ENCODE measurements around the gene RPE.

RPE gene

DNA sequence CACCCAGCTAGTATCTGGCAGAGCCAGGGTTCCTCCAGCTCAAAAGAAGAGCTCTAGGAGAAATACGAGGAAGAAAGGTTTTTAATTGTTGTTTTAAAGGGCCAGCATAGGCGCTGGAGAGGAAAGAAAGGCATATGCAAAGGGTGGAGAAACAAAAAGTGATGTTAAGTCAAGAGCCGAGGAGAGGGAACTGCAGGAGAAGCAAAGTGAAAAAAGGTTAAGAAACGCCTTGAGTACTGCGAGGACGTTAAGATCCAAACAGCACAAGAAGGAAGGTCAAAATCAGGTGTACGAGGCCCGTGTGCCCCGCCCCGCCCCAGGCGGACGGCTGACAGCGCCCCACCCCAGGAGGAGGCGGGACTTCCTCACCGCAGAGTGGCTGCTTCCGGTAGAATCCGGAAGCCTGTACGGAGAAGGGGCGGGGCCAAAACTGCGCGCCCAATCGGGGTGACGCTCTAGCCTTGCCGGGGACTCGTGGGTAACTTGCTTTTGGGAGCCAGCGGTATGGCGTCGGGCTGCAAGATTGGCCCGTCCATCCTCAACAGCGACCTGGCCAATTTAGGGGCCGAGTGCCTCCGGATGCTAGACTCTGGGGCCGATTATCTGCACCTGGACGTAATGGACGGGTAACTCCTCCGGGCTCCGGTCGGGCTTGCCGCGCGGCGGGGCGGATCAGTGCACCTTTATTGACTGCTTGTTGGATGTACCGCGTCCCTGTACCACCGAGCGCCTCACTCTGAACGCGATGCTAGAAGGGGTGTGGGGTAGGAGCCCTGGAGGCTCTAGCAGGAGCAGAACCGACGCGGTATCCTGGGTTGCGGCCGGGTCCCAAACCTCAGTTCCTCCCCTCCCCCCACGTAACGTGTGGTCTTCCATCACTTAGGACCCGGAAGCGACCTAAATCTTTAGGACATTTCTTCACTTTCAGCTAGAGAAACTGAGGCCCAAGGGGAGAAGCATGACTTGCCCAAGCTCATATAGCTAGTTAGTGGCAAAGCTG lies at the start of gene RPE:
Gene RPE, plus strand, starts transcription at position 481 of the 1,000 bp plus-strand sequence. Its CDS starts 24 bp downstream, at position 505.
- DNase-seq, result peak; percentile 91 to 92

- DNase-seq, result no peak
Measured at GRCh38 chr2:209956271-209956670, 46.2 kb upstream of the RPE start.

DNA sequence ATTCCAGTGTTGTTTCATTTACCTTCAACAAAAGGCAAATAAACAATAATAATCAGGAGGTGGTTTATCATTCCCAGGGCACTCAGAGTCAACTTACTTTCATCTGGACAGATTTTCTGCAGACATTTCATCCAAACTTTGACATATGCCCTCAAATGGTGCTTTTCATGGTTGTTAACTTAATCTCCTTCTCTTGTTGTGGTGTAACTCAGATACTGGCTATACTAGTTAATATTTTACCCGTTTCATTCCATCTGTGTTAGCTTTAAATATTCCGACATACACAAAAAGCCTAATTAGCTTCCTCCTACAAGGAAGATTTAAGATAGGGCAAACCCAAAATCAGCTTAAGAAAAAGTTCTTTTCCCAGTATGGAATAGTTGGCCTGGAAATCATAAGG lies 44.4 kb upstream of the RPE start:
- DNase-seq, result no peak

- DNase-seq, result no peak
Measured at GRCh38 chr2:209960045-209960444, 42.4 kb upstream of the RPE start.

GRCh38 chr2:209960676-209961630 lies 41.5 kb upstream of the RPE start:
- DNase-seq, result peak in 1 of 2 donors; percentile 13

DNA sequence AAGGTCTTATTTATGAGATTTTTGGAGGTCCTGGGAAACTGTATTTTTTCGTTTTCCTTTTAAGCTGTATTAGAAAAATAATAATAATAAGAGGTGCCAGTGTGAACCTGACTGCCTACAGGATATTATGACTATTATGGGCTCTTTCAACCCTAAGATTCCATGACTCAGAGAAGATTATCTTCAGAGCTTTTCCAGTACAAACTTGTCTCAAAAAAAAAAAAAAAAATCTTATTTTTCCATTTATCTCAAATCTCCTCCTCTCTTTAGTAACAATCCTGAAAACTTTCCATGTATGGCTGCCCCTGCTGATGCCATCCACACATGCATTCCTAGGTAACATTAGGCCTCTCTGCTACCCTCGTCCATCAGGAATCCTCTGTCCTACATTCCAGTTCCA lies 36.7 kb upstream of the RPE start:
- no peak for DNase-seq

GRCh38 chr2:209969692-209970091 lies 32.7 kb upstream of the RPE start:
- DNase-seq, result no peak

DNA sequence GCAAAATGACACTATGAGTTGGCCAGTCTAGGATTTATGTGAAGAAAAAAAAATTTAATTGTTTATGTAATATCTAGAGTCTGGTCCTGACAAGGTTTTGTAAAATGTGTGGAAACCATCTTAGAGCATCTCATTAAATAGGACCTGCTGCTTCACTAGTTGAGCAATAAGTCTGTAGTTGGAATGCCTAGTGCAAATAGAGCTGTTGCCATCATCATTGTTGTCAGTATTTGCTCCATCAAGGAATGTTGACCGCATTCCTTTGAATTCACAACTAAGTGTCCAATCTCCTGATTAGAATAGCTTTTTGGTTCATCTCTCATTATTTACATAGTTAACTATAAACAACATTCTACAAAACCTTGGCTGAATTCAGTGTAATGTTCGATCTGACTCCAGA lies 32.2 kb upstream of the RPE start:
- no peak for DNase-seq

DNA sequence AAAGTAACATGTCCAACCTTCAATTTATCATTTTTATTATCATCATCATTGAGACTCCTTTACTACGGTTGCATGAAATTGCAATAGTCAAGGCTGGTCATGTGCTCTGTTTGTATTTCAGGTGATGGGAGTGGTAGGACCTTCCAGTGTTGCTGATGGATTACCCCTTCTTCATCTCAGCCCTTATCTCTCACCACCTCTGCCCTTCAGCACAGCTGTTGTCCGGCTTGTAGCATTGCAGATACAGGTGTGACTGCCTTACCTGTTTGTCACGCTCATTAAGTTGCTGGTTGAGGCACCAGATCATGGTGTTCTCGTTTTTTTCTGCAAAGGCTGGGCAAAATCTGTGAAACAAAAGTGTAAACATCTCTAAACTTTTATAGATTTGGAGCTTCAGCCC lies 31.7 kb upstream of the RPE start:
- no peak for DNase-seq

DNA sequence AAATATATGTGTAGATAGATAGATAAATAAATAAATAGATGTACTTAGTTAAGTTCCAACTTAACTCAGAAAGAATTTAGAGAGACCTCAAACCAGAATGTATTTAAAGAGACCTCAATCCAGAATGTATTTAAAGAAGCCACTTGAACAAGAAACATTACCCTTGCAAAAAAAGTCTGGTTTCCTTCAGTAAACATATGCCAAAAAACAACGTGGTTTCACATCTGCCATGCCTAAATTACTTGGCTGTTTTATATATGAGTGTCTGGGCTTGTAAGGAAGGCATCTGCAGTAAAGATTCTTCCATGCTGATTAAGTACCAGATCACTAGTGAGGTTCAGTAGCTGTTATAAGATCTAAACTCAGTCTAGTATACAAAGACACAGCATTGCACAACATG lies 29.1 kb upstream of the RPE start:
- no peak for DNase-seq

DNA sequence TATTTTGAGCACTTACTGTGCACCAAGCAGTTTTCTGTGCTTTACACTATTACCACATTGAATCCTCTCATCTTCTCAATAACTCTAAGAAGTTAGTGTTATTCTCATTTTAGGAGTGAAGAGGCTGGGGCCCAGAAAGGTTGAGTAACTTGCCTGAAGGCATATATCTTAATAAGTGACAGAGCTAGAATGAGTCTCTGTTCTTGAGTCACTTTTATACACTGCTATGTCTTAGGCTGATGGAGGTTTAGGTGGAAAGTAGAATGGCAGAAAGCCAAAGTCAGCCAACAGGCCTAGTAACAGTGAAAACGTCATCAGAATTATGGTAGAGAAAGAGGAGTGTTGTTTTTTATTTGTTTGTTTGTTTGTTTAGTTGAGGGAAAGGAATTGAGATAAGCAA lies 27.9 kb upstream of the RPE start:
- DNase-seq, result no peak

GRCh38 chr2:209976698-209977385 lies 25.6 kb upstream of the RPE start:
- DNase-seq, result no peak

GRCh38 chr2:209977386-209978239 lies 24.8 kb upstream of the RPE start:
- peak in 1 of 2 donors; percentile 42 for DNase-seq

- DNase-seq, result no peak
Measured at GRCh38 chr2:209984291-209984690, 18.1 kb upstream of the RPE start.

DNA sequence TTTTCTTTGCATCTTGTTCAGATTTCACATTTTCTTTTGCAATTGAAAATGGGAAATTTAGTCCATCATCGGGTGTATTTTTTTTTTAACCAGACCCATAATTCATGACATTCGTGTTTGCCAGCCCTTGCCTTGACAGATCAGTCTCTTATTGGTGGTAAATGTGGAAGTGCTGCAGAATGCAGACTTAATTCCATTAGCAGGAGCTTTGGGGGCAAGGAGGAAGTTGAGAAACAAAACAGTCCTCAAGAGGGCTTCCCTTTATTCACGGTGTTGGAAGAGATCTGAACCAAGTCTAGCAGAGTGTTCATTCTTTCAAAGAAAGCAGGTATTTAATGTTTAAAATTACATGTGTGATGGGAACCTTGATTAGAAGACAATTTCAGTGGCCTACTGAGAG lies 16.6 kb upstream of the RPE start:
- DNase-seq, result peak in 1 of 2 donors; percentile 51

GRCh38 chr2:209986415-209986814 lies 16.0 kb upstream of the RPE start:
- no peak for DNase-seq

DNA sequence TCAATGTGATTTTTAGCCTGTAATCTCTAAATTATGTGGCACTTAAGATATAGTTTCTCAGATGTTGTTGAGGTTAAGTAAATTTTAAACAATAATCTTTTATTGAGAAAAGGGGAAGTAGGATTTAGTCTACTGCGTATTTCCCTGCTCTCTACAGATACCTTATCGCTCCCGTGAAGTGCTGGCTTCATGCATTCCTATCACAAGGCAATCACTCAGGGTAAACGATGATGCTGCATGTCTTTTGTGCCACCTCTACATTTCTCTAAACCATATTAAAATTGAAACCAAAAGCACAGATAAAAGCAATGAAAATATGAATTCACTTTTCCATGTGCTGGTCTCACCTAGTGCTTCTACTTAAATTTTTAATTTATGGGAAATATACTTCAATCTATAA lies 14.4 kb upstream of the RPE start:
- no peak for DNase-seq

DNA sequence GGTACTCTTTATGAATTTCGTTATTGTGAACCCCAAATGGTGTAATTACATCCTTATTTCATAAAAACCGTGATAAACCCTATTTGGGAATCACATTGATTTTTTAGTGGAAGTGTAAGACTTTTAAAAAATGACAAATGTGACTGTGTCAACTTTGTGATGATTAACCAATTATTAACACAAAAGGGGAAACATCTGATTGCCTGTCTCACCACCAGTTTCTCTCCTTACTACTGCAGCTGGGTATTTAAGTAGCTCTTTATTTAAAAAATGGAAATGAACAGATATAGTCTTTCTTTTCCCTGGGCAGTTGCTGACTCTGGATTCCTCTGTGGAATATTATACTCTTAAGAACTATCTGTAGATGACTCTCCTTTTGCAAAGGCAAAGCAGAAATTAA lies 11.6 kb upstream of the RPE start:
- DNase-seq, result no peak

DNA sequence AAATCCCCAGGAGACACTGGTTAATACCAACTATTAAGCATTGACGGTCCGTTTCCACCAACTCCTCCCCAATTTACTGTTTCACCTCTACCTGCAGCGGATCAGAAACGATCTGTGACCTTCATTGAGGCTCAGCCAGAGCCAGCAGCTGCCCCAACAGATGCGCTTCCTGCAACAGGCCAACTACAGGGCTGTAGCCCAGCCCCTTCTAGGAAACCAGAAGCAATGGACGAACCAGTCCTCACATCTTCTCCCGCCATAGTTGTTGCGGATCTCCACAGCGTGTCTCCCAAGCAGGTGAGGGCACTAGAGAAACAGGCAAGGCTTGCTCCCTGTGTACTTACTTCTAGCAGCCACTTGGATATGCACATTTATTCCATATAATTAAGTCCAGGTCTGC lies 8.5 kb upstream of the RPE start:
- DNase-seq, result no peak

DNA sequence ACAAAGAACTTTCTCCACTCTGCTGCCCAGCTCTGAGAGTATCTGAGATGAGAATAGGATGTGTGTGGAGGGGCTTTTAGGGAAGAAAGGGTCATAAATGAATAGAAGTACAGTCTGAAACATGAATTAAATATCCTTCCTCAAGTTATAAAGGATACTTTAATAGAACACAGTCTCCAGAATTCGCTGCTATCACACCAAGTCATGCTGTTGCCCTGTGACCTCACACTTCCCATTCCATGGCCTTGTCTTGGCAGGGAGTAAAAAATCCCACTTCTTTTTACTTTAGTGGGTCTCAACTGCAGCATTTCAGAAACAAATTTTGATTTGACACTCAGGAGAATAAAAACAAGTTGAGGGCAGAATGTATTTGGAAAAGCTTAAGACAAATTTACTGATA lies 3.8 kb upstream of the RPE start:
- no peak for DNase-seq

GRCh38 chr2:210000464-210001324 lies 1.7 kb upstream of the RPE start:
- no peak for DNase-seq

Data from bone marrow (tissue), 2 donors.